Measurements from ENCODE around the gene KRT79.

KRT79 gene

GRCh38 chr12:52823761-52824450 lies 10.2 kb downstream of the KRT79 start:
- DNase-seq (ENCODE audit: low spot score): no peak
- ChIA-PET CTCF (no interaction called here), POLR2A (ENCODE audit: low non-redundant PET) (no interaction called here)
- no peak for TF ChIP-seq CTCF (conservative IDR thresholded peaks at IDR 0.05; ENCODE audit: low read depth)
- H3K27ac ChIP-seq: no peak overlapping the region

GRCh38 chr12:52822771-52823510 lies 11.2 kb downstream of the KRT79 start:
- TF ChIP-seq CTCF (conservative IDR thresholded peaks at IDR 0.05; ENCODE audit: low read depth): no peak
- no peak for DNase-seq (ENCODE audit: low spot score)
- ChIA-PET POLR2A (ENCODE audit: low non-redundant PET) (no interaction called here), CTCF (interaction anchor here (0.6 to 0.7 kb wide), 2 partner anchors 240 to 311 kb away, joined by 3 read pairs; no protein-coding TSS in a partner anchor)
- peak overlapping the region; percentile 16; the same call in 1 of the 2 replicates for H3K27ac ChIP-seq

- peak overlapping the region; percentile 16; the same call in 1 of the 2 replicates for H3K27ac ChIP-seq
- CTCF ChIA-PET: interaction anchor here (0.7 kb wide), 1 partner anchor 240 kb away, joined by 3 read pairs; no protein-coding TSS in a partner anchor
- peak; percentile 24 for DNase-seq (ENCODE audit: low spot score)
- TF ChIP-seq CTCF (conservative IDR thresholded peaks at IDR 0.05; ENCODE audit: low read depth): no peak
- POLR2A ChIA-PET (ENCODE audit: low non-redundant PET): no interaction called here
Observed at GRCh38 chr12:52821826-52822660, 12.1 kb downstream of the KRT79 start.

- TF ChIP-seq CTCF (conservative IDR thresholded peaks at IDR 0.05; ENCODE audit: low read depth): no peak
- ChIA-PET CTCF (no interaction called here), POLR2A (ENCODE audit: low non-redundant PET) (no interaction called here)
- no peak for DNase-seq (ENCODE audit: low spot score)
- H3K27ac ChIP-seq: no peak overlapping the region
Observed at GRCh38 chr12:52821071-52821730, 12.9 kb downstream of the KRT79 start.

GRCh38 chr12:52820521-52820920 lies 13.6 kb downstream of the KRT79 start:
- no peak for TF ChIP-seq CTCF (conservative IDR thresholded peaks at IDR 0.05; ENCODE audit: low read depth)
- no peak for DNase-seq (ENCODE audit: low spot score)
- ChIA-PET CTCF (interaction anchor here (1.2 kb wide), 1 partner anchor 34 kb away, joined by 6 read pairs; no protein-coding TSS in a partner anchor), POLR2A (ENCODE audit: low non-redundant PET) (no interaction called here)
- H3K27ac ChIP-seq: no peak overlapping the region
